Glomerular visceral epithelial cell (primary cell): ENCODE measurements around the gene PLEKHA7.
A peak's percentile ranks its signal among the peaks of the same experiment; 100 is the strongest.

Experiments used
- DNase-seq: peaks from one replicate; pipeline ENCODE4 v3.0.0-alpha.2; 2016; ENCODE audit errors: extremely low spot score

PLEKHA7 gene

DNA sequence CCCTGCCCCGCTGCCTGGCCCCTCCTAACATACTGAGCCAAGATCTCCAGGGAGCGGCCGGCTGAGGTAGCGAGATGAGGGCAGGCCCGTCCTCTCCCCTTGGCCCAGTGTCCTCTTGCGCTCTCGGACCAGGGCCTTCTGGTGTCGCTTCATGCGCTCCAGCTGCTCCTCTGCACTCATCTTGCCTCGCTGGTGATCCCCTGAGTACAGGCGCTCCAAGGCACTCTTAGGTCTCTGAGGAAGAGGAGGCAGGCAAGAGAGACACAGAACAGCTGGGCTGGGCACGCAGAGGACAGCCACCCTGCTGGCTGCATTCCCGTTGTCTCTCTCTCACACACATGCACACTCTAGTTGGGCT lies 225.2 kb downstream of the PLEKHA7 start:
- DNase-seq, result no peak

DNA sequence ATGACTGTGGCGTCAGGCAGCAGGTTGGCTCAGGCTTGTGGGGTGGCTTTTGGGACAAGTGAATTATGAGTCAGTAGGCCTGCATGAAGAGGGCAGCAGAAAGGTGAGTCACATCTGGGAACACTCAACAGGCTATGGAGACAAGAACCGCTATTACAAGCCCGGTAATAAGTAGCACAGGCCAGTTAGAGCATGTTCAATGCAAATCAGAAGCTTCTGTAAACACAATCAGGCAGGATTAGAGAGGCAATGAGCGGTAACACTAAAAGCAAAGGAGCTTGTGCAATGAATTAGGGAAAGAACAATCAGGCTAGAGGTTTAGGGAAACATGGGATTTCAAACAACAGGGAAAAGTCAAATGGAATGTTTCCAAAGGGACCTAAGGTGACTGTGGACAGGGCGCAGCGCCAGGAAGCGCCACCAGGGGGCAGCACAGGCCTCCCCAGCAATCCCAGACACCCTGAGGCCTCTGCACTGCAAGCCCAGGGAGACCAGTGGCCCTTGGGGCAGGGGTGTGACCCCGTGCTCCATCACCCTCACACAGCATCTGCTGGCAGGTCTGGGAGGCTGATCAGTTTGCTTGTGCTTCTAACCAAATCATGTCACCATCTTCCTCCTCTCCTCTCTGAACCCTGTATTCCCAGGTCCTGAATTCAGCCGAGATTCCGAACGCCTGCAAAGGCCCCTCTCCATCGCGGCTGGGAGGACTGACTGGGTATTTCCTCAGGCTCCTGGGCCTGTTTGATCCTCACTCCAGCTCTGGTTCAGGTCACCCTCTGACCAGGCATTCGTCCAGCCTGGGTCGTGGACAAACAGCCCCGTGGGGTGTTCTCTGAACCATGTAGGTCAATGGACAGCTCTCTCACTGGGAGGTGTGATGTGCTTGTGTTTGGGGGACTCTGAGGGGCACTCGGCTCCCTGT lies 225.8 kb downstream of the PLEKHA7 start:
- DNase-seq, result peak; percentile 75

DNA sequence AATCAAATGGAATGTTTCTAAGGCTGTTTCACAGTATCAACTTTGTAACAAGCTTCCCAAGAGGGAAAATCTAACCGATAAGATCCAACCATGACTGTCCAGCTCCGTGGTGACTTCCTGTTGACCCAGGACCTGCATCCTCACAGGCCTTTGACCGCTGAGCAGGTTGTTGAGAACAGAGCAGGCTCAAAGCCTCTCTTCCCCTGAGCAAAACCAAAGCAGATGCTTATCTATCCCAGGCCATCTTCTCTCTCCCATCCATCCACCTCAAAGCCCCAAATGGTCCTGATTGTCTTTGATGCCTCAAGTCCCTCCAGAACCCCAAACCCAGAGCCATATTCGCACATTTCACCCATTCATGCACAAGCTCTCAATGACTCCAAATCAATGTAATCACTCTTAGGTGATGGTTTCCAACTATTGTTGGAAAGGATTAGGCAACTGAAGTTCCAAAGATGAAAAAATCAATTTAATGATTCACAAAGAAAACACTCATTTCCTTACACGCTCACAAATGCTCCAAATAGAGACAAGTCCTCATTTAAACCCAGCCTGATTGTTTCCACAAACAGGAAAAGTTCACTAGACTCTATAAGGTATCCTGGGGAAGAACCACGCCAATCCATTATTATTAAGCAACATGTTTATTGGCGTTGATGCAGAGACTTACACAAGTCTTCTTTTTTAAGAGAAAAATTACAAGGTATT lies 227.0 kb downstream of the PLEKHA7 start:
- DNase-seq, result no peak

DNA sequence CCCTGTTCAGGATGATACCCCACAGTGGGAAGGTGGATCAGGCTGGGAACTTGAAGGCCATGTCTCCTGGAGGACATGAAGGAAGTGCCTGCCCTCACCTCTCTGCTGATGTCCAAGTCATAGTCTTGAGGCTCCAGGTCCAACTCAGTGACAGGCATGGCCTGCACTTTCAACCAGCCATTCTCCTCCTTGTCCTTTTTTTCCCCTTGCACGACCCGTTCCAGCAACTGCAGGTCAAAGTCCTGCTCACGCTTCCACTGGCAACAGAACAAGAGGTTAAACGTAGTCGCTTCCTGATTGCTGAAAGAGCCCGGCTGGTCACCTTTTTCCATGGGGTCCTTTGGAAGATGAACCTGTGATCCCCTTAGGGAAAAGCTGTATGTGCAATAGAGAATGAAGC lies 228.1 kb downstream of the PLEKHA7 start:
- DNase-seq, result no peak

DNA sequence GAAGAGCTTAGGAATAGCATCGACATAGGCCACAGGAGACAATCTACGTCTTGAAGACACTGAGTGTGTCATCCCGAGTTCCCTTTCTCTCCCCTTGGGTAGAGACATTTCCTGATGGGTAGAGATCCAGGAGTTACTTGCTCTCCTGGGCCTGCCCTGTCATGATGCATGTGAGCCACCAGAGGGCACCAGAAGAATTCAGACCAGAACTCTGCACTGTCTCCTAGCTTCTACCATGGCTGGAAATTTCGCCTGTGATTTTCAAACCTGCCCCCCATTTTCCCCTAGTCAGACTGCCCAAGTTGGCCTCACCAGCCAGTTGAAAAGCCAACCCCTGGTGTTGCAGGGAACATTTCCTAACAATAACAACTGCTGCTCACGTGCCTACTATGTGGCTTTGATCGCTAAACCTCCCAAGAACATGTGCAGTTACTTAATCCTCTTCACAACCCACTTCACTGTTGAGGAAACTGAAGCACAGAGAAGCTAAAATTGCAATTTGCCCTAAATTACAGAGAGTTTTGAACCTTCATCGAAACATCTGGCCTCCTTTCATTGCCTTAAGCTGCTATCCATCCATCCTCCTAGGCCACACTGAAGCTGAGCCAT lies 228.6 kb downstream of the PLEKHA7 start:
- peak; percentile 62 for DNase-seq

DNA sequence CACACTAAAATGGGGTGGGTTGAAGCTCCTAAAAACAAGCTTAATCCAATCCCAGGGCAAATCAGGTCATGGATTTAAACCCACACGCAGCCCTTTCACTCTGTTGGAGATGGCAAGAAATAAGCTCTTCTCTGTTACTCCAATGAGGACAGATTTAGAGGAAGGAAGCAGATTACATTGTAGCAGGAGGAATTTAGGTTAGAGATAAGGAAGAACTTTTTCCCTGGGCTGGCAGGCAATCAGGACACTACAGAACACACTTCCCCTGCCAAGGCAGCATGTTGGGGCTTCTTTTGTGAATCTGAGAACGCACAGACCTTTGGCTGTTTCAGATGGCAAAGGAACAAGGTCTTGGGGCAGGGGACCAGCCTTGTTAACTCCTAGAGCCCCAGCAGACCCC lies 229.5 kb downstream of the PLEKHA7 start:
- no peak for DNase-seq

- no peak for DNase-seq
These were observed 230.1 kb downstream of the PLEKHA7 start for GRCh38 chr11:16784097-16784496.

GRCh38 chr11:16783321-16783801 lies 230.9 kb downstream of the PLEKHA7 start:
- DNase-seq, result no peak

DNA sequence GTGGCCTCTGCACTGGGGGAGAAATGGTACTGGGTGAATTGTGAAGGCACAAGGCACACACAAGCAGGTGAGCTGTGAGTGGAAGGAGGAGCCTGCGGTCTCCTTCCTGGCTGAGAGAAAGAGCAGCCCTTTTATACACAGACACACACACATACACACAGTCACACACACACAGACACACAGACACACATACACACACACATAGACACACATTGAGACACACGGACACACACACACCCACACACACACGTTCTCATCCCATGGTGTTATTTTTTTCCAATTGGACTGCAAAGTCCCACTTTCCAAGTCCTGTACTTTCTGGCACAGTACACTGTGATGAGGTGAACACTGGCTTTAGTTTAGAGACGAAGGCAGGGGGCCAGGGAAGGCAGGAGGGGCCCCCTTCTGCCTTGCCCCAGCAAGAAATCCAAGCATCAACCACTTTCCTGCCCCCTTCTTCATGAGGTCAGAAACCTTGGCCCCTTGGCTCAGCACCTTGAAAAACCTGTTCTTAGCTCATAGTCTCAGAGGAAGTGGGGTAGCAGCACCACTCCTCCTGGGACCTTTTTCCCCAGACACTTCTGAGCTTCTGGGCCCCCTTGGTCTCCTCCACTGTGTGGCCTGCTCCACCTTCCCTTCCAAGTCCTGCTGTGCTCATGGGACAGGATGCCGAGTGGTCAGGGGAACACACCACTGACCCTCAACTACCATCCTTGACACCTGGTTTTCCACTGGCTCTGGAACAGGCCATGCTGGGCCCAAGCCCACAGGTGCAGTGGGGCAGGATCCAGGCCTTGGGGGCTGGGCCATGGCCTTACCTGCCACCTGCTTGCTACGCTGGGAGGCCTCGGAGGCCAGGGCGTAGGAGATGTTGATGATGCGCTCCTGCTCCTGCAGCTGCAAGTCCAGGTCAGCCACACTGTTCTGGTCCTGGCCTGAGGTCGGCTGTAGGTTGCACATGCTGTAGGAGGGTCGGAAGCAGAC lies 232.0 kb downstream of the PLEKHA7 start:
- DNase-seq, result no peak

DNA sequence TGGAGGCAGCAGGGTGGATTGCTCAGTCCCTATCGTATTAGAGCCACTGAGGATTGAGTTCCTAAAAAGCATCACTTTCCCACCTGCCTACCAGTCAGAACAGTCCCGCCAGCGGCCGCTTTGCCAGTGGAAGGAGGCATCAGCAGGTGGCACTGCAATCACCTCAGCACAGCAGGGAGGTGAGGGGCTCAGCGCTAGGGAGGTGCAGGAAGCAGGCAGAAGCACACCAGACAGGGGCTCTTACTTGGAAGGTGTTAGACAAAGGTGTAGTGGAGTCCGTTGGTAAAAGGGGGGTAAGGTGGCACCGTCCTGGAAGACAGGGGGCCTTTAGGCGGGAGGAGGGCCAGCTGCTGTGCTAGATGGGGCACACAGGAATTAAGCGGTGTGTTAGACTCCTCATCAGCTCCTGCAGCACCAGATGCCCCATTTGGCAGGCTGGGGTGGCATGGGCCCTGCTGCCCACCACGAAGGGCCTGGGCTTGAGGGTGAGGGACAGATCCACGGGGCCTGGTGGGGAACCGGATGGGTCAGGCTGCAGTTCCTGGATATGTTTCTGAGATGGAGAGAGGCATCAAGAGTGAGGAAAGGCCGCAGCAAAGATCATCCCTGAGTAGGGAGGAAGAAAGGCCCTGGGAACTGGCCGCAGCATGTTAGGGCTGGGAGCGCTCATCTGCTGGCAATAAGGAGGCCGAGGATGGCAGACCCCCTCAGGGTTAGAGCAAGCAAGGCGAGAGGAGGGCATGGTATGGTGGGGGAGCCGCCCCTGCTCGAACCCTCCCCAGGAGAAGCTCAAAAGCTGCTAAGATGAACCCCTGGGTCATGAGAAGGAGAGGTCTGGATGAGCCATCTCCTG lies 233.3 kb downstream of the PLEKHA7 start:
- DNase-seq, result no peak

DNA sequence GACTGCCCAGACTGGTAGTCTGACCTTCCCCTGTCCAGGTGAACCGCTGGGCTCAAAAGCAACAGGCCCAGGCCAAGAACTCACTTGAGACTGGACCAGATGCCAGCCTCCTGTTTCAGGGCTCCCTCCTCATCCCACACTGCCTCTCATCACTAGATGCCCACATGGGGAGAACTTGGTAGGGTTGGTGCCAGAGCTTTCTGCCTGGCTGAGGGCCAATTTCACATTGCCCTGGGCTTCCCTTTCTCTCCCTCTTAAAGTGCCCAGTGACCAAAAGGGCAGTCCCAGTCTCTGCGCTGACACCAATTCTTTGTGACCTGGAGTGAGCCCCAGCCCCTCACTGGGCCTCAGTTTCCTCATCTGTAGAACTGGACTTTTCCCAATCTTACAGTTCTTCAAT lies 234.1 kb downstream of the PLEKHA7 start:
- DNase-seq, result no peak

- no peak for DNase-seq
These were observed 234.8 kb downstream of the PLEKHA7 start for GRCh38 chr11:16779436-16779835.

- DNase-seq, result no peak
These were observed 235.3 kb downstream of the PLEKHA7 start for GRCh38 chr11:16778876-16779275.

- DNase-seq, result no peak
These were observed 235.9 kb downstream of the PLEKHA7 start for GRCh38 chr11:16778286-16778685.

- DNase-seq, result no peak
These were observed 236.6 kb downstream of the PLEKHA7 start for GRCh38 chr11:16777613-16777975.

DNA sequence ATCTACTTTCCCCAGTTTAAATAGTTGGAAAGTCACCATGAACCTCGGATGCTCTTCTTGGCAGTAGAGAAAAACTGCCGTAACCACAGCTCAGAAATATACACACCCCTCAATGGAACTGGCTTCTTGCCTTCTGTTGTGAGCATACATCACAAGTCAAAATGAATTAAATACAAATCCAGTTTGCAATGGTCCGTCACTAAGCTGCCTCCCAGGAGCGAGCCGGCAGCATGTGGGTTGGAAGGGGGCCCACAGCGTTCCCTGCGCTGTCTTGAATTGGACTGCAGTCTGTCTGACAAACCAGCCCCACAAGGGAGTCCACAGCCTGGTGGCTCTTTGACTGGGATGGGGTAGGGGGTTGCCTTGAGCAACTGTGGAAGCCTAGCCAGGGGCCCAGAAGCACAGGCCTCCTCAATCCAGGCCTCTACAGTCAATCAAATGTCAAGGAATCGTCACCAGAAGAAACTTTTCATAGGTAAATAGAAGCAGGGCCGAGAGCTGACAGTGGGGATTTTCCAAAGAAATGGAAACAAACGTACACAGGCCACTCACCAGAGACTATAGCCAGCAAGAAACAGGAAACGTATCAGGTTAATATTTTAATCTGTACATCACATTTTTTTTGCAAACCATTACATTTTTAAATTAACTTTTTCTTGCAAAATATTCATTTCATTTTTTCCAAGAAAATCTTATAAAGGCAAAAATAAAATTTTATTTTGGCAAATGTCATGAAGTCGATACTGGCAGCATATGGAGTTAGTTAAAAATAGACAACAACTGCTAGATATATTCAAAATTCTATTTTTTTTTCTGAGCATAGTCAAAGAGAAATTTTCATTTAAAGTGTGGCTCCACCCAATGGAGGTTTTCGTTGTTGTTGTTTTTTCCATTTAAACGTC lies 237.3 kb downstream of the PLEKHA7 start:
- no peak for DNase-seq

- no peak for DNase-seq
These were observed 238.5 kb downstream of the PLEKHA7 start for GRCh38 chr11:16775614-16776283.

DNA sequence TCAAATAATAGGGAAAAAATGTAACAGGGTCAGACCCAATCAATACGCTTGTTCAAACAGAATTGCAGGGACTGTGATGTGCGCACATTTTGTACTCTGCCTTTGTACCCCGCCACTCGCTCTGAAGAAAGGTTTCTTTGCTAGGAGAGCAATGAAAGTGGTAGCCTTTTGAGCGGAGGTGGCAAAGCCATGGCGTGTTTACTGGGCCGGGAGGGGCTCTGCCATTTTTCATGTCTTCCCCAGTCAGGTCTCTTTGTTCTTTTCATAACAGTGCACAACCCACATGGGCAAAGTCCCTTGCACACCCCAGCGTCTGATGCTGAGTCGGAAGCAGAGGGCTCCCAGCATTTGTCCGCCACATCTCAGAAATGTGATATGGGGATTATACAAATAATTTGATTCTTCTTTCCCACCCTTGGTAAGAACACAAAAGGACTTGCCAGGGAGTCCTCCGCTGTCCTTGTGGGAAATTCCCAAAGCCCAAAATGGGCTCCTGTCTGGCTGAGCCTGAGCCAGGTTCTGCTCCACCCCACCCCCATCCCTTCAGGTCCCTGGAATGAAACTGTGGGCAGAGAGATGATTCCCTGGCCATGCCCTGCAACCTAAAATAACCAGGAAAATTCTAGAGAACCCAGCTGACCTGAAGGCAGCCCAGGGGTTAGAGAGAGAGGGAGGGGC lies 239.1 kb downstream of the PLEKHA7 start:
- no peak for DNase-seq
